Activated CD4-positive, alpha-beta T cell treated with anti-CD3 and anti-CD28 coated beads, Interleukin-2, amount 10 ng/mL, durations not matched to agents 7 days and 5 days (primary cell): ENCODE data around the gene ERBIN. TPM values are rescaled to one million over a fixed set of nuclear protein-coding genes. Genes with fewer than 3 reads are reported as not detected.
"Not testable (repeated sequence)": the region's sequence is repeated elsewhere in the genome, so short reads cannot be mapped to it uniquely, and the experiment has no call there.

ENCODE experiments used
- CTCF ChIA-PET: fragments of 350-600 bp; sonication (Branson Sonifier 250); formaldehyde crosslinking; loops from one replicate; lab custom pipeline; 2021; ENCODE audit warnings: antibody characterized with exemption; lab: Charles Lee
- POLR2A ChIA-PET: fragments of 350-600 bp; sonication (Branson Sonifier 250); formaldehyde crosslinking; loops from one replicate; lab custom pipeline; 2021; ENCODE audit warnings: antibody characterized with exemption; lab: Charles Lee
- DNase-seq: peaks from one replicate; pipeline ENCODE4 v3.0.0-alpha.2; 2020
- H3K27ac Mint-ChIP-seq: one replicate; pipeline ENCODE4 v1.8.0; 2021; ENCODE audit warnings: mild to moderate bottlenecking, moderate library complexity, mixed read lengths
- H3K27me3 Mint-ChIP-seq: one replicate; pipeline ENCODE4 v1.8.0; 2021; ENCODE audit warnings: mixed read lengths
- H3K36me3 Mint-ChIP-seq: one replicate; pipeline ENCODE4 v1.8.0; 2021; ENCODE audit warnings: low read depth, mixed read lengths
- H3K4me1 Mint-ChIP-seq: one replicate; pipeline ENCODE4 v1.8.0; 2021; ENCODE audit warnings: mixed read lengths
- H3K4me3 Mint-ChIP-seq: one replicate; pipeline ENCODE4 v1.8.0; 2021; ENCODE audit warnings: mild to moderate bottlenecking, moderate library complexity, mixed read lengths
- H3K9me3 Mint-ChIP-seq: one replicate; pipeline ENCODE4 v1.8.0; 2021; ENCODE audit warnings: mixed read lengths
- total RNA-seq, 2 experiments: library from RNA; stranded (reverse); gene quantifications; one replicate each; pipeline ENCODE4 v1.2.3, GENCODE V29; 2021

ERBIN gene, protein sequence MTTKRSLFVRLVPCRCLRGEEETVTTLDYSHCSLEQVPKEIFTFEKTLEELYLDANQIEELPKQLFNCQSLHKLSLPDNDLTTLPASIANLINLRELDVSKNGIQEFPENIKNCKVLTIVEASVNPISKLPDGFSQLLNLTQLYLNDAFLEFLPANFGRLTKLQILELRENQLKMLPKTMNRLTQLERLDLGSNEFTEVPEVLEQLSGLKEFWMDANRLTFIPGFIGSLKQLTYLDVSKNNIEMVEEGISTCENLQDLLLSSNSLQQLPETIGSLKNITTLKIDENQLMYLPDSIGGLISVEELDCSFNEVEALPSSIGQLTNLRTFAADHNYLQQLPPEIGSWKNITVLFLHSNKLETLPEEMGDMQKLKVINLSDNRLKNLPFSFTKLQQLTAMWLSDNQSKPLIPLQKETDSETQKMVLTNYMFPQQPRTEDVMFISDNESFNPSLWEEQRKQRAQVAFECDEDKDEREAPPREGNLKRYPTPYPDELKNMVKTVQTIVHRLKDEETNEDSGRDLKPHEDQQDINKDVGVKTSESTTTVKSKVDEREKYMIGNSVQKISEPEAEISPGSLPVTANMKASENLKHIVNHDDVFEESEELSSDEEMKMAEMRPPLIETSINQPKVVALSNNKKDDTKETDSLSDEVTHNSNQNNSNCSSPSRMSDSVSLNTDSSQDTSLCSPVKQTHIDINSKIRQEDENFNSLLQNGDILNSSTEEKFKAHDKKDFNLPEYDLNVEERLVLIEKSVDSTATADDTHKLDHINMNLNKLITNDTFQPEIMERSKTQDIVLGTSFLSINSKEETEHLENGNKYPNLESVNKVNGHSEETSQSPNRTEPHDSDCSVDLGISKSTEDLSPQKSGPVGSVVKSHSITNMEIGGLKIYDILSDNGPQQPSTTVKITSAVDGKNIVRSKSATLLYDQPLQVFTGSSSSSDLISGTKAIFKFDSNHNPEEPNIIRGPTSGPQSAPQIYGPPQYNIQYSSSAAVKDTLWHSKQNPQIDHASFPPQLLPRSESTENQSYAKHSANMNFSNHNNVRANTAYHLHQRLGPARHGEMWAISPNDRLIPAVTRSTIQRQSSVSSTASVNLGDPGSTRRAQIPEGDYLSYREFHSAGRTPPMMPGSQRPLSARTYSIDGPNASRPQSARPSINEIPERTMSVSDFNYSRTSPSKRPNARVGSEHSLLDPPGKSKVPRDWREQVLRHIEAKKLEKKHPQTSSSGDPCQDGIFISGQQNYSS (N-terminal part only)
- 10 to 100 TPM; 61.6 to 70.2 TPM for total RNA-seq

DNA sequence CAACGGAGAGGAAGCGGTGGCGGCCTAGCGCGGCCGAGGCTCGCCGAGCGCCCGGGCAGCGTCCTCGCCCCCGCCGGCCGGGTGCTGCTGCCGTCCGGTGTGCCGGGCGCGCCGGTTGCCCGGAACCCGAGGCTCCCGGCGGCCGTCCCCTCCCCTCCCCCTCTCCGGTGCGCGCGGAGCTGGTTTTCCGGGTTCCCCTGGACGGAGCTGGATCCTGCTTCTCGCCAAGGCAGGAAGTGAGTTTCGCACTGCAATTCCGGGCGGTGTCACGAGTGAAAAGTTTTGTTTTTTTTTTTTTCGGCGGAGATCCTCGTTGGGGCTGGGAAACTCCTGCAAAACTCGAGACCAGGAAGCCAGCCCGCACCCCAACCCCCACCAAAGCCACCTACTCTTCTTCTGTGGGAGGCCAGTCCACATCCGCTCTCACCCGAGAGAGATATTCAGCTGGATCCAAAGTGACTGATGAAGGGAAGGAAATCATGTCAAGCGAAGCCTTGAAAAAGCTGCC lies at the start of gene ERBIN:
Gene ERBIN (plus strand): TSS at position 300 of the 508 bp plus-strand sequence. CDS start 66,144 bp downstream, outside the sequence.
- ChIA-PET CTCF (interaction anchor here (0.6 to 1.3 kb wide), 2 partner anchors 9 to 176 kb away, joined by 4 read pairs; no protein-coding TSS in a partner anchor), POLR2A (interaction anchor here (0.6 kb wide), 1 partner anchor 52 kb away, joined by 6 read pairs; no protein-coding TSS in a partner anchor)
- H3K4me1 Mint-ChIP-seq: peaks cover 36% of the 10 kb centered on the region
- H3K36me3 Mint-ChIP-seq: peaks cover 27% of the 10 kb centered on the region
- peak within 1 kb of the TSS; percentile 98 for H3K27ac Mint-ChIP-seq
- H3K9me3 Mint-ChIP-seq: no peaks in the 10 kb centered on the region
- peaks cover 12% of the 10 kb centered on the region for H3K27me3 Mint-ChIP-seq
- H3K4me3 Mint-ChIP-seq: peak within 1 kb of the TSS; percentile 100
- peak; percentile 72 for DNase-seq

GRCh38 chr5:65876970-65877369 lies 49.4 kb upstream of the ERBIN start:
- POLR2A ChIA-PET: no interaction called here

DNA sequence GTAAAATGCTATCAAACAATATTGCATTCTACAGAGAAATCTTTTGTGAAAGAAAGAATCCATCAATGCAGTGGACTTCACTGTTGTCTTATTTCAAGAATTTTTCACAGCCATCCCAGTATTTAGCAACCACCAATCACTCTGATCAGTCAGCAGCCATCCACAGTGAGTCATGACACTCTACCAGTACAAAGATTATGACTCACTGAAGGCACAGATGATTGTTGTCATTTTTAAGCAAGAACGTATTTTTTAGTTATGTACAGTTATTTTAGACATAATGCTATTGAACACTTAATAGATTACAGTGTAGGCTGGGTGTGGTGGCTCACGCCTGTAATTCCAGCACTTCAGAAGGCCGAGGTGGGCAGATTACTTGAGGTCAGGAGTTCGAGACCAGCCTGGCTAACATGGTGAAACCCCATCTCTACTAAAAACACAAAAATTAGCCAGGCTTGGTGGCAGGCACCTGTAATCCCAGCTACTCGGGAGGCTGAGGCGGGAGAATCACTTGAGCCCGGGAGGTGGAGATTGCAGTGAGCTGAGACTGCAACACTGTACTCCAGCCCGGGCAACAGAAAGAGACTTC lies 46.6 kb upstream of the ERBIN start:
- H3K36me3 Mint-ChIP-seq, CTCF ChIA-PET, H3K4me1 Mint-ChIP-seq, DNase-seq, H3K27ac Mint-ChIP-seq, H3K27me3 Mint-ChIP-seq, H3K4me3 Mint-ChIP-seq, H3K9me3 Mint-ChIP-seq, POLR2A ChIA-PET: not testable (repeated sequence)

More at GRCh38 chr5:65876970-65877369, 49.4 kb upstream of the ERBIN start:
- Mint-ChIP-seq H3K4me3 (no peak overlapping the region), H3K27ac (no peak overlapping the region), H3K4me1 (no peaks in the 10 kb centered on the region), H3K27me3 (no peaks in the 10 kb centered on the region), H3K36me3 (no peaks in the 10 kb centered on the region), H3K9me3 (peaks cover 4% of the 10 kb centered on the region)
- DNase-seq: no peak
- CTCF ChIA-PET: no interaction called here

DNA sequence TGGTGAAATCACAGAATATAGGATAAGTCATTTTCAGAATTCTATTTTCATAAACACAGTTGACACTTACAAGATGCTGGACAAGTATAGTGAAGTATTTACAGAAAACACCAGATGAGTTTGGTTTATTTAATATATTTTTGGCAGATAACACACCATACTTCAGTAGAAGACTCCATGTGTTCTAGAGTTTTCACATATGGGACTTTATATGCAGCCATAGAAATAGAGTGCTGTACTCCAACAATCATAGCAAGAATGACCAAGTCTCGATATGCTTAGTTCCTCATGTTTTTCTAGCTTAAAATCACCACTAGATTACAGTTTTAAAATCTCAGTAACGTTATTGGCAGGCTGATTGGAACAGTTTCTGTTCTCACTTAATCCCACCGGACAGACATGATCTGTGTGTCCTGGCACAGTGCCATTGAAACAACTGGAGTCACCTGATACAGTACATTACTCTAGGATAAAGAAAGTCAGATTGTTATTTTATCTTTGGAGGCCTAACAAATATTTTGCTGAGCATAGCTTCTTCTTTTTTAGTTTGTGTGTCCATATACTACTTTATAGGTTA lies 45.8 kb upstream of the ERBIN start:
- ChIA-PET POLR2A (no interaction called here), CTCF (no interaction called here)
- no peaks in the 10 kb centered on the region for H3K27me3 Mint-ChIP-seq
- H3K27ac Mint-ChIP-seq: no peak overlapping the region
- no peaks in the 10 kb centered on the region for H3K36me3 Mint-ChIP-seq
- no peak overlapping the region for H3K4me3 Mint-ChIP-seq
- H3K4me1 Mint-ChIP-seq: no peaks in the 10 kb centered on the region
- DNase-seq: no peak
- peaks cover 4% of the 10 kb centered on the region for H3K9me3 Mint-ChIP-seq

GRCh38 chr5:65882278-65882677 lies 44.1 kb upstream of the ERBIN start:
- H3K4me1 Mint-ChIP-seq: no peaks in the 10 kb centered on the region
- no peak overlapping the region for H3K4me3 Mint-ChIP-seq
- ChIA-PET POLR2A (no interaction called here), CTCF (no interaction called here)
- DNase-seq: no peak
- H3K27ac Mint-ChIP-seq: no peak overlapping the region
- H3K36me3 Mint-ChIP-seq: no peaks in the 10 kb centered on the region
- peaks cover 2% of the 10 kb centered on the region for H3K9me3 Mint-ChIP-seq
- peaks cover 3% of the 10 kb centered on the region for H3K27me3 Mint-ChIP-seq

DNA sequence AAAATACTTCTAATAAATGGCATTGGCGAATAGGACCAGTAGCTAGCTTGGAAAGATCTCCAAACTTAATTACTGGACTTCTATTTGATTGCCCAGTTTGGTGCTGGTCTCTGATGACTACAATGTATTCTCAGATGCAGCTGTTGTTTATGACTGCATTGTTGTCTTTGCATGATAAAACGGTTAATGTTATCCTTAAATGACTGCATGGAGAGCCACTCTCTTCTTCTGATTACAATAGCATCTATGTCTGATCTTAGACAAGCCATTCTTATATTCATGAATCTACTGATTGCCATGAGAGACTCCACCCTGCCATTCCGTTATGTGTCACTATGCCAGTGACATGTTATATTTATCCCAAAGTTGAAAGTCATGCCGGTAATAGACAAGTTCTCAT lies 42.9 kb upstream of the ERBIN start:
- ChIA-PET CTCF (interaction anchor here (1.2 kb wide), 1 partner anchor 32 kb away, joined by 3 read pairs; no protein-coding TSS in a partner anchor), POLR2A (no interaction called here)
- H3K27ac Mint-ChIP-seq: no peak overlapping the region
- peaks cover 1% of the 10 kb centered on the region for H3K9me3 Mint-ChIP-seq
- no peaks in the 10 kb centered on the region for H3K36me3 Mint-ChIP-seq
- no peaks in the 10 kb centered on the region for H3K4me1 Mint-ChIP-seq
- H3K4me3 Mint-ChIP-seq: no peak overlapping the region
- DNase-seq: no peak
- peaks cover 3% of the 10 kb centered on the region for H3K27me3 Mint-ChIP-seq

DNA sequence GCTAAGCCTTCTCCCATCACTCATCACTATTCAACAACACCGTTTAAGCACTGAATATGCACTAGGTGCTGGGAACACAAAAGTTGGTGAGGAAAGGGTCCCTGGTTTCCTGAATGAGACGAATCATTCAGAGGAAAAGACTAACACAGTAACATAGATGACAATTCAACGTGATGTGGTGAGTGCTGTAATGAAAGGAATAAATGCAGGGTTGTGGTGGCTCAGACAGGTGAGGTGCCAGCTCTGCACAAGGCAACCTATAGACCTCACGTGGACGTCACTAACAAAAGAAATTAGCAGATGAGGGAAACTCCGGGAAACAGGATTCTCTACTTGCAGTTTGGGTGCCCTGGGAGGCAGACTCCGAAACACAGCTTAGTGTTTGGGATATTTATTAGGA lies 40.0 kb upstream of the ERBIN start:
- H3K4me1 Mint-ChIP-seq: no peaks in the 10 kb centered on the region
- no peak overlapping the region for H3K4me3 Mint-ChIP-seq
- H3K9me3 Mint-ChIP-seq: no peaks in the 10 kb centered on the region
- no peak for DNase-seq
- CTCF ChIA-PET: no interaction called here
- no peak overlapping the region for H3K27ac Mint-ChIP-seq
- peaks cover 3% of the 10 kb centered on the region for H3K27me3 Mint-ChIP-seq
- no peaks in the 10 kb centered on the region for H3K36me3 Mint-ChIP-seq
- POLR2A ChIA-PET: no interaction called here

GRCh38 chr5:65892024-65892423 lies 34.4 kb upstream of the ERBIN start:
- H3K4me1 Mint-ChIP-seq, POLR2A ChIA-PET, H3K27me3 Mint-ChIP-seq, H3K27ac Mint-ChIP-seq, H3K9me3 Mint-ChIP-seq, H3K36me3 Mint-ChIP-seq, DNase-seq, H3K4me3 Mint-ChIP-seq, CTCF ChIA-PET: not testable (repeated sequence)

GRCh38 chr5:65892801-65893200 lies 33.6 kb upstream of the ERBIN start:
- H3K4me1 Mint-ChIP-seq: no peaks in the 10 kb centered on the region
- H3K4me3 Mint-ChIP-seq: no peak overlapping the region
- no peaks in the 10 kb centered on the region for H3K36me3 Mint-ChIP-seq
- CTCF ChIA-PET: no interaction called here
- POLR2A ChIA-PET: no interaction called here
- DNase-seq: no peak
- H3K9me3 Mint-ChIP-seq: no peaks in the 10 kb centered on the region
- H3K27ac Mint-ChIP-seq: no peak overlapping the region
- H3K27me3 Mint-ChIP-seq: no peaks in the 10 kb centered on the region

DNA sequence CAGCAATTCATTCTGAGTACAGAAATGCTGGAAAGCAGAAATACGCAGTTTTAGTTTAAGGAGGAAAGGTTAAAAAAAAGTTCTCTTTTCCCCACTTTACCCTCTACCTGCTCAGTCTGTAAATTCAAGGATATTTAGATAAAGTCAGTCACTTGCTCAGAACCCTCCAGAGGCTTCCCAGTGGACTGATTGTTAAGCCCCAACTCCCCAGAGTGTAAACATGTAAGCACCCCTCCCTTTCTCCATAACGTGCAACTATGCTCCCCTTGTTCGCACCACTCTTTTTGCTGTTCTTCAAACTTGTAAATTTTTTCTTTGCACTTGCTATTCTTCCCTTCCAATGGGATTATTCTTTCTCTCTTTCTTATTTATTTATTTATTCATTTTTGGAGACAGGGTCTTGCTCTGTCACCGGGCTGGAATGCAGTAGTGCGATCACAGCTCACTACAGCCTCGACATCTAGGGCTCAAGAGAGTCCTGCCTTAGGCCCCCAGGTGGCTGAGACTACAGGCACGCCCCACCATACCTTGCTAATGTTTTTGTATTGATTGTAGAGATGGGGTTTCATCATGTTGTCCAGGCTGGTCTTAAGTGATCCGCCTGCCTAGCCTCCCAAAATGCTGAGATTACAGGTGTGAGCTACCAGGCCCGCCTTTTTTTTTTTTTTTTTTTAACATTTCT lies 32.5 kb upstream of the ERBIN start:
- Mint-ChIP-seq H3K9me3 (no peaks in the 10 kb centered on the region), H3K27me3 (no peaks in the 10 kb centered on the region), H3K36me3 (no peaks in the 10 kb centered on the region), H3K27ac (no peak overlapping the region), H3K4me3 (no peak overlapping the region), H3K4me1 (no peaks in the 10 kb centered on the region)
- ChIA-PET CTCF (interaction anchor here (0.7 kb wide), 1 partner anchor 182 kb away, joined by 5 read pairs; no protein-coding TSS in a partner anchor), POLR2A (no interaction called here)
- DNase-seq: no peak

DNA sequence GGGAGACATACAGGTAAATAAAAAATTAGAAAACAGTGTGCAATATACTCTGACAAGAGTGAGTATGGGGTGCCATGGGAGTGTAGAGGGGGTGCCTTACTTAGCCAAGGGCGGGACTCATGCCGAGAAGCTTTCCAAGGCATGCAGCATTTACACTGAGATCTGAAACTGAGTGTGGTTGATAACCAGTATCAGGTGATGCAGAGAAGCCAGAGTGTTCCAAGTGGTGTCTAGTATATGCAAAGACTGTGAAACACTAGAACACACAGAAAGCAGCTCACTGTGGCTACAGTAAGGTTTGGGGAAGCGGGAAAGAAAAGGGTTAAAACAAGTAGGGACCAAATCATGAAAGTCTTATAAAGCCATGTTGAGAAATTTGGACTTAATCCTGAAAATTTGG lies 30.5 kb upstream of the ERBIN start:
- Mint-ChIP-seq H3K27ac (no peak overlapping the region), H3K9me3 (no peaks in the 10 kb centered on the region), H3K4me3 (no peak overlapping the region), H3K36me3 (no peaks in the 10 kb centered on the region), H3K4me1 (no peaks in the 10 kb centered on the region), H3K27me3 (peaks cover 3% of the 10 kb centered on the region)
- no peak for DNase-seq
- CTCF ChIA-PET: interaction anchor here (1.6 kb wide), 1 partner anchor 29 kb away, joined by 5 read pairs; no protein-coding TSS in a partner anchor
- POLR2A ChIA-PET: no interaction called here
